Fibroblast of upper back skin (primary cell): ENCODE data around the gene CDHR1.

ENCODE experiments used
- DNase-seq: peaks from one replicate; pipeline ENCODE4 v3.0.0-alpha.2; 2013

CDHR1 gene

DNA sequence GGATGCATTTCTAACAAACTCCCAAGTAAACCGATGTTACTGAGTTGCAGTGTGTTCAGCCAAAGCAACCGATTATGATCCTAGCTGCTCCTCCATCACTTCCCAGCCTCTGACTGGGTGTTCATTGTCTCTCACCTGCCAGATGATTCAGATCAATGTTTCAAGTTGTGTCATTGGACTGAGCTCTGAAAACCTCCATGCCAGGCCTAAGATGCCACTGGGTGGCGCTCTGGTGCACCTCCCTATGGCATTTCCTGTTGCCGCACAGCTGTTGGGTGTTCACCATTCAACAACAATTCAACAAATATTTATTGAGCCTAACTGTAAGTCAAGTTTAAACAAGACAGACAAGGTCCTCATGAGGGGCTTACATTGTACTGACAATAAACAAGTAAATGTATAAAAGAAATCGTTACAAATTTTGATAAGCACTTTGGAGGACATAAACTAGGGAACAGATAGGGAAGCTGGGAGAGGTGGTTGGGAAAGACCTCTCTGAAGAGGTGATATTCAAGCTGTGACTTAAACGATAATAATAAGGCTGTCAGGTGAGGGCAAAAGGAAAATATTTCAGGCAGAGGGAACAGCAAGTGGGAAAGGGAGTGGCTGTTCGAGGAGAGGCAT lies 73.3 kb downstream of the CDHR1 start:
- DNase-seq: peak; percentile 35

DNA sequence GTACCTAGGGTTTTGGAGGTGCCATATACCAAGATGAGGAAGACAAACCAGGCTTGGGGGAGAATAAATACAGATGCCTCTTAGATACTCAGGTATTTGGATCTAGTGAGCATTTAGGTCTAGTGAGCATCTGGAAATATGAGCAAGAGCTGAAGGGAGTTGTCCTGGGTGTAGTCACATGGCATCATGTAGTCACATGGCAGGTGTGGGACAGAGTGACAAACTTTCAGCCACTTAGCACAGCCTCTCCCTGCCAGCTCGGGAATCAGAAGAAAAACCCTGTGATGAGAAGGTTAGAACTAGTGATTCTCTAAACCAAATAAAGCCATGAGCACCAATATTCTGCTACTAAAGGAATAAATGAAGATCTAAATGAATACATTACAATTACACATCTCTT lies 74.8 kb downstream of the CDHR1 start:
- DNase-seq: no peak
